IMR-90 (cell line): ENCODE measurements around the gene FYB2. TPM values are rescaled to one million over a fixed set of nuclear protein-coding genes. Genes with fewer than 3 reads are reported as not detected.

ENCODE experiments used
- ATAC-seq: fragments of 200-7000 bp; cut with Tn5 transposase; 2 replicates; pipeline ENCODE4 v1.9.1; 2020; ENCODE audit warnings: low read depth, mild to moderate bottlenecking, moderate library complexity
- BruUV-seq: library from RNA; stranded (reverse); fragments of 400-500 nt; replicated peaks from 2 replicates; lab custom pipeline; 2021; lab: Mats Ljungman, UMichigan
- CTCF ChIA-PET: fragments of 300-600 bp; formaldehyde crosslinking; extraction: SDS; loops from one replicate; lab custom pipeline; 2021; ENCODE audit warnings: antibody characterized with exemption; lab: Yijun Ruan, JAX
- POLR2A ChIA-PET: fragments of 300-600 bp; sonication (Branson Sonifier 250); formaldehyde crosslinking; loops from one replicate; lab custom pipeline; 2022; ENCODE audit warnings: antibody characterized with exemption; ENCODE audit not compliant: unreplicated experiment; lab: Charles Lee
- DNase-seq: peaks from one replicate; pipeline ENCODE4 v3.0.0; 2013
- H2AFZ ChIP-seq: replicated peaks from 2 replicates; pipeline ENCODE3; 2013; ENCODE audit warnings: low read length, mild to moderate bottlenecking; ENCODE audit not compliant: poor library complexity
- H2AK5ac ChIP-seq: 2 replicates; pipeline ENCODE4 v1.6.1; 2013; ENCODE audit warnings: low read depth, low read length, inconsistent platforms
- H2AK9ac ChIP-seq: replicated peaks from 2 replicates; pipeline ENCODE3; 2013; ENCODE audit warnings: mild to moderate bottlenecking, low read depth, low read length, moderate library complexity; ENCODE audit not compliant: poor library complexity
- H2BK120ac ChIP-seq: 2 replicates; pipeline ENCODE4 v1.6.1; 2013; ENCODE audit warnings: low read depth, low read length, inconsistent platforms
- H2BK15ac ChIP-seq: 3 replicates; pipeline ENCODE4 v1.6.1; 2013; ENCODE audit warnings: low read depth, low read length, inconsistent platforms
- H2BK20ac ChIP-seq: 2 replicates; pipeline ENCODE4 v1.6.1; 2013; ENCODE audit warnings: low read depth, mild to moderate bottlenecking, inconsistent platforms, low read length, moderate library complexity
- H2BK5ac ChIP-seq: 2 replicates; pipeline ENCODE4 v1.6.1; 2013; ENCODE audit warnings: mild to moderate bottlenecking, low read depth, low read length, inconsistent platforms; ENCODE audit not compliant: poor library complexity, severe bottlenecking
- H3K14ac ChIP-seq: replicated peaks from 2 replicates; pipeline ENCODE4 v1.6.1; 2013; ENCODE audit warnings: low read depth, low read length, inconsistent platforms
- H3K18ac ChIP-seq: 2 replicates; pipeline ENCODE4 v1.6.1; 2013; ENCODE audit warnings: low read depth, low read length, control low read depth
- H3K23ac ChIP-seq: 2 replicates; pipeline ENCODE4 v1.6.1; 2013; ENCODE audit warnings: low read depth, low read length, inconsistent platforms
- H3K27ac ChIP-seq: 2 replicates; pipeline ENCODE4 v1.5.1; 2013; ENCODE audit warnings: mild to moderate bottlenecking, control low read depth, low read length; ENCODE audit not compliant: insufficient read depth
- H3K27me3 ChIP-seq: 2 replicates; pipeline ENCODE4 v1.6.1; 2013; ENCODE audit warnings: low read length; ENCODE audit not compliant: control insufficient read depth, insufficient read depth
- H3K36me3 ChIP-seq: 2 replicates; pipeline ENCODE4 v1.6.1; 2013; ENCODE audit warnings: low read length, mixed read lengths; ENCODE audit not compliant: control insufficient read depth, insufficient read depth
- H3K4ac ChIP-seq: 2 replicates; pipeline ENCODE4 v1.6.1; 2013; ENCODE audit warnings: low read depth, low read length, inconsistent platforms
- H3K4me1 ChIP-seq: 2 replicates; pipeline ENCODE4 v1.6.1; 2013; ENCODE audit warnings: low read length, mixed read lengths; ENCODE audit not compliant: control insufficient read depth, insufficient read depth
- H3K4me2 ChIP-seq: 2 replicates; pipeline ENCODE4 v1.6.1; 2013; ENCODE audit warnings: low read depth, mild to moderate bottlenecking, control low read depth, low read length, moderate library complexity
- H3K4me3 ChIP-seq: 2 replicates; pipeline ENCODE4 v1.5.1; 2013; ENCODE audit warnings: low read depth, mild to moderate bottlenecking, control low read depth, low read length, moderate library complexity; ENCODE audit not compliant: insufficient read depth
- H3K56ac ChIP-seq: 2 replicates; pipeline ENCODE4 v1.6.1; 2013; ENCODE audit warnings: low read length, inconsistent platforms; ENCODE audit not compliant: insufficient read depth; ENCODE audit errors: extremely low read depth
- H3K79me1 ChIP-seq, 2 experiments: 2 replicates each; pipeline ENCODE4 v1.6.1; 2013; ENCODE audit warnings: low read length in 2 of 2, inconsistent platforms in 1 of 2, low read depth in 1 of 2
- H3K9ac ChIP-seq: 2 replicates; pipeline ENCODE4 v1.6.1; 2013; ENCODE audit warnings: low read depth, low read length, control low read depth
- H3K9me1 ChIP-seq: 2 replicates; pipeline ENCODE4 v1.6.1; 2013; ENCODE audit warnings: low read length, inconsistent platforms; ENCODE audit not compliant: insufficient read depth
- H3K9me3 ChIP-seq: 2 replicates; pipeline ENCODE4 v1.6.1; 2013; ENCODE audit warnings: low read length; ENCODE audit not compliant: control insufficient read depth, insufficient read depth
- H4K20me1 ChIP-seq: 2 replicates; pipeline ENCODE4 v1.6.1; 2013; ENCODE audit warnings: low read length, inconsistent platforms; ENCODE audit not compliant: insufficient read depth
- H4K5ac ChIP-seq: 2 replicates; pipeline ENCODE4 v1.6.1; 2013; ENCODE audit warnings: mild to moderate bottlenecking, low read depth, low read length, control low read depth
- H4K8ac ChIP-seq, 2 experiments: 2 replicates each; pipeline ENCODE4 v1.6.1; 2013; ENCODE audit warnings: low read depth in 2 of 2, low read length in 2 of 2, control low read depth in 1 of 2, inconsistent platforms in 1 of 2
- H4K91ac ChIP-seq: 2 replicates; pipeline ENCODE4 v1.6.1; 2013; ENCODE audit warnings: low read depth, low read length, inconsistent platforms; ENCODE audit not compliant: insufficient read depth
- ELK1 ChIP-seq: fragments of 150-350 bp; IDR thresholded peaks from 2 replicates; pipeline ENCODE4 v1.6.1; 2016; ENCODE audit warnings: low read depth, mild to moderate bottlenecking, low read length, moderate library complexity, borderline replicate concordance
- FOS ChIP-seq: fragments of 150-350 bp; IDR thresholded peaks from 2 replicates; pipeline ENCODE4 v1.6.1; 2016; ENCODE audit warnings: low read depth, low read length
- WGBS, 2 experiments: methylation state at CpG; one replicate each; pipeline versions ENCODE4 v1.1.5 to v1.1.7; 2013; ENCODE audit warnings: missing lambda C conversion rate in 2 of 2; ENCODE audit not compliant: insufficient read length in 1 of 2; ENCODE audit errors: extremely low coverage in 2 of 2; 5-methylcytosine and 5-hydroxymethylcytosine counted together
- dilution Hi-C: fragments of 300-500 bp; cut with HindIII; formaldehyde crosslinking; loops from one replicate; pipeline ENCODE4 v1.14.3; 2018; ENCODE audit warnings: low sequenced_read_pairs; ENCODE audit not compliant: unreplicated experiment
- in situ Hi-C: fragments of 300-500 bp; cut with MboI; formaldehyde crosslinking; loops from 3 replicates; pipeline ENCODE4 v1.14.3; 2019; ENCODE audit warnings: low sequenced_read_pairs, inconsistent platforms, mixed read lengths
- intact Hi-C: fragments of 100-400 bp; cut with micrococcal nuclease; formaldehyde crosslinking; loops from 2 replicates; pipeline ENCODE4 v1.10.0; 2022
- polyA plus RNA-seq, 3 experiments: library from polyadenylated mRNA; depleted of rRNA; stranded (reverse); fragments of >200 nt; gene quantifications; 2 replicates each; pipeline ENCODE4 v1.2.3, GENCODE V29; 2012; ENCODE audit warnings: low replicate concordance in 1 of 3
- total RNA-seq: library from RNA; depleted of rRNA; stranded (reverse); fragments of >200 nt; gene quantifications from 2 replicates; pipeline ENCODE4 v1.2.3, GENCODE V29; 2012

Gene FYB2
- total and polyA plus RNA-seq, 2 of the 4 experiments (the other 2 are of a cell fraction): under 0.01 TPM; not detected in 1

- Histone ChIP-seq H2BK15ac (no peak overlapping the region), H3K36me3 (no peaks in the 10 kb centered on the region), H2BK20ac (no peak overlapping the region), H3K27ac (no peak overlapping the region), H3K4ac (no peak overlapping the region), H2AK9ac (no peak overlapping the region), H3K9ac (no peak overlapping the region), H3K4me1 (no peaks in the 10 kb centered on the region), H4K20me1 (no peaks in the 10 kb centered on the region), H3K4me2 (no peak overlapping the region), H2AK5ac (no peak overlapping the region), H3K9me3 (no peaks in the 10 kb centered on the region), H2AFZ (no peak overlapping the region), H3K9me1 (no peaks in the 10 kb centered on the region), H3K27me3 (no peaks in the 10 kb centered on the region), H2BK5ac (no peak overlapping the region), H3K56ac (no peak overlapping the region), H3K14ac (no peak overlapping the region), H4K91ac (no peak overlapping the region), H3K4me3 (no peak overlapping the region), H4K8ac (no peak overlapping the region), H2BK120ac (no peak overlapping the region), H3K23ac (no peak overlapping the region), H3K18ac (no peak overlapping the region), H4K5ac (no peak overlapping the region), H3K79me1 (no peaks in the 10 kb centered on the region)
- no TSS peak for BruUV-seq
- no peak for DNase-seq
- no peak for TF ChIP-seq ELK1
- TF ChIP-seq FOS: no peak
- ATAC-seq: no peak
- dilution Hi-C loops: no loop called here
- intact Hi-C loops: no loop called here
- POLR2A ChIA-PET: no interaction called here
- CTCF ChIA-PET: interaction anchor here (1.2 kb wide), 1 partner anchor 9 kb away, joined by 3 read pairs; no protein-coding TSS in a partner anchor
- 80% methylated on average over 1 of the region's 7 CpGs; no CpG with 5 or more reads in 1 of the 2 experiments for WGBS, 2 experiments
- in situ Hi-C loops: loop anchor here (25.0 kb wide), 1 partner anchor 638 kb away; no protein-coding TSS in a partner anchor
Measured at GRCh38 chr1:56849750-56850149, 30.5 kb upstream of the FYB2 start.
